HEK293 (cell line): ENCODE measurements around the gene TXNRD2.
"Not testable (repeated sequence)": the region's sequence is repeated elsewhere in the genome, so short reads cannot be mapped to it uniquely, and the experiment has no call there.

Source experiments
- YY1 ChIP-seq: fragments of 450-650 bp; formaldehyde crosslinking; IDR thresholded peaks from 2 replicates; pipeline ENCODE4 v1.5.1; 2018; ENCODE audit warnings: missing biosample characterization, missing genetic modification characterization
- ZBTB1 ChIP-seq: fragments of 450-650 bp; formaldehyde crosslinking; IDR thresholded peaks from 2 replicates; pipeline ENCODE4 v1.5.1; 2016; ENCODE audit warnings: missing biosample characterization, missing genetic modification characterization
- ZBTB17 ChIP-seq: fragments of 450-650 bp; formaldehyde crosslinking; IDR thresholded peaks from 2 replicates; pipeline ENCODE4 v1.5.1; 2016; ENCODE audit warnings: missing biosample characterization, missing genetic modification characterization
- ZNF114 ChIP-seq: fragments of 450-650 bp; formaldehyde crosslinking; IDR thresholded peaks from 2 replicates; pipeline ENCODE4 v1.5.0; 2017; ENCODE audit warnings: missing biosample characterization, missing genetic modification characterization
- TF ChIP-seq, protein P1 (sequence below): fragments of 450-650 bp; formaldehyde crosslinking; IDR thresholded peaks from 2 replicates; pipeline ENCODE4 v1.5.1; 2016; ENCODE audit warnings: missing biosample characterization, missing genetic modification characterization
- TF ChIP-seq, protein P2 (sequence below): fragments of 450-650 bp; formaldehyde crosslinking; IDR thresholded peaks from 2 replicates; pipeline ENCODE4 v1.5.1; 2017; ENCODE audit warnings: missing biosample characterization, missing genetic modification characterization

DNA sequence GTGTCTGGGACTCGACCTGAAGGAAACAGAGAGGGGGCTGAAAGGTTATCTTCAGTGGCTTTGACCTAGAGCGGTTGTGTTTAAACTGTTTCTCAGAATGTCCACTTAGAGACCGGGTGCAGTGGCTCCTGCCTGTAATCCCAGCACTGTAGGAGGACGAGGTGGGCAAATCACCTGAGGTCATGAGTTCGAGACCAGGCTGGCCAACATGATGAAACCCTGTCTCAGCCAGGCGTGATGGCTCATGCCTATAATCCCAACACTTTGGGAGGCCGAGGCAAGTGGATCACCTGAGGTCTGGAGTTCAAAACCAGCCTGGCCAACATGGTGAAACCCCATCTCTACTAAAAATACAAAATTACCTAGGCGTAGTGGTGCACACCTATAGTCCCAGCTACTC is 58.2 kb downstream of the TXNRD2 start:
- TF ChIP-seq ZBTB1 (tag by site-specific recombination); ZBTB17; ZNF114 (tag by site-specific recombination); YY1: not testable (repeated sequence)
- TF ChIP-seq, protein P1, sequence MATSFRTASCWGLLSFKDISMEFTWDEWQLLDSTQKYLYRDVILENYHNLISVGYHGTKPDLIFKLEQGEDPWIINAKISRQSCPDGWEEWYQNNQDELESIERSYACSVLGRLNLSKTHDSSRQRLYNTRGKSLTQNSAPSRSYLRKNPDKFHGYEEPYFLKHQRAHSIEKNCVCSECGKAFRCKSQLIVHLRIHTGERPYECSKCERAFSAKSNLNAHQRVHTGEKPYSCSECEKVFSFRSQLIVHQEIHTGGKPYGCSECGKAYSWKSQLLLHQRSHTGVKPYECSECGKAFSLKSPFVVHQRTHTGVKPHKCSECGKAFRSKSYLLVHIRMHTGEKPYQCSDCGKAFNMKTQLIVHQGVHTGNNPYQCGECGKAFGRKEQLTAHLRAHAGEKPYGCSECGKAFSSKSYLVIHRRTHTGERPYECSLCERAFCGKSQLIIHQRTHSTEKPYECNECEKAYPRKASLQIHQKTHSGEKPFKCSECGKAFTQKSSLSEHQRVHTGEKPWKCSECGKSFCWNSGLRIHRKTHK (tag by site-specific recombination), result not testable (repeated sequence)
- TF ChIP-seq, protein P2, sequence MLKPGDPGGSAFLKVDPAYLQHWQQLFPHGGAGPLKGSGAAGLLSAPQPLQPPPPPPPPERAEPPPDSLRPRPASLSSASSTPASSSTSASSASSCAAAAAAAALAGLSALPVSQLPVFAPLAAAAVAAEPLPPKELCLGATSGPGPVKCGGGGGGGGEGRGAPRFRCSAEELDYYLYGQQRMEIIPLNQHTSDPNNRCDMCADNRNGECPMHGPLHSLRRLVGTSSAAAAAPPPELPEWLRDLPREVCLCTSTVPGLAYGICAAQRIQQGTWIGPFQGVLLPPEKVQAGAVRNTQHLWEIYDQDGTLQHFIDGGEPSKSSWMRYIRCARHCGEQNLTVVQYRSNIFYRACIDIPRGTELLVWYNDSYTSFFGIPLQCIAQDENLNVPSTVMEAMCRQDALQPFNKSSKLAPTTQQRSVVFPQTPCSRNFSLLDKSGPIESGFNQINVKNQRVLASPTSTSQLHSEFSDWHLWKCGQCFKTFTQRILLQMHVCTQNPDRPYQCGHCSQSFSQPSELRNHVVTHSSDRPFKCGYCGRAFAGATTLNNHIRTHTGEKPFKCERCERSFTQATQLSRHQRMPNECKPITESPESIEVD (tag by site-specific recombination), result not testable (repeated sequence)
